CMK (cell line): ENCODE data around the gene CLPTM1L.

Experiments used
- DNase-seq: peaks from one replicate; pipeline ENCODE4 v3.0.0-alpha.2; 2010; ENCODE audit warnings: low read depth

The CLPTM1L gene, protein sequence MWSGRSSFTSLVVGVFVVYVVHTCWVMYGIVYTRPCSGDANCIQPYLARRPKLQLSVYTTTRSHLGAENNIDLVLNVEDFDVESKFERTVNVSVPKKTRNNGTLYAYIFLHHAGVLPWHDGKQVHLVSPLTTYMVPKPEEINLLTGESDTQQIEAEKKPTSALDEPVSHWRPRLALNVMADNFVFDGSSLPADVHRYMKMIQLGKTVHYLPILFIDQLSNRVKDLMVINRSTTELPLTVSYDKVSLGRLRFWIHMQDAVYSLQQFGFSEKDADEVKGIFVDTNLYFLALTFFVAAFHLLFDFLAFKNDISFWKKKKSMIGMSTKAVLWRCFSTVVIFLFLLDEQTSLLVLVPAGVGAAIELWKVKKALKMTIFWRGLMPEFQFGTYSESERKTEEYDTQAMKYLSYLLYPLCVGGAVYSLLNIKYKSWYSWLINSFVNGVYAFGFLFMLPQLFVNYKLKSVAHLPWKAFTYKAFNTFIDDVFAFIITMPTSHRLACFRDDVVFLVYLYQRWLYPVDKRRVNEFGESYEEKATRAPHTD

GRCh38 chr5:1344975-1345838, at the start of gene CLPTM1L:
CLPTM1L (minus strand) TSS chr5:1345099; CDS start chr5:1344841, 258 bp downstream.
- peak; percentile 66 for DNase-seq

DNA sequence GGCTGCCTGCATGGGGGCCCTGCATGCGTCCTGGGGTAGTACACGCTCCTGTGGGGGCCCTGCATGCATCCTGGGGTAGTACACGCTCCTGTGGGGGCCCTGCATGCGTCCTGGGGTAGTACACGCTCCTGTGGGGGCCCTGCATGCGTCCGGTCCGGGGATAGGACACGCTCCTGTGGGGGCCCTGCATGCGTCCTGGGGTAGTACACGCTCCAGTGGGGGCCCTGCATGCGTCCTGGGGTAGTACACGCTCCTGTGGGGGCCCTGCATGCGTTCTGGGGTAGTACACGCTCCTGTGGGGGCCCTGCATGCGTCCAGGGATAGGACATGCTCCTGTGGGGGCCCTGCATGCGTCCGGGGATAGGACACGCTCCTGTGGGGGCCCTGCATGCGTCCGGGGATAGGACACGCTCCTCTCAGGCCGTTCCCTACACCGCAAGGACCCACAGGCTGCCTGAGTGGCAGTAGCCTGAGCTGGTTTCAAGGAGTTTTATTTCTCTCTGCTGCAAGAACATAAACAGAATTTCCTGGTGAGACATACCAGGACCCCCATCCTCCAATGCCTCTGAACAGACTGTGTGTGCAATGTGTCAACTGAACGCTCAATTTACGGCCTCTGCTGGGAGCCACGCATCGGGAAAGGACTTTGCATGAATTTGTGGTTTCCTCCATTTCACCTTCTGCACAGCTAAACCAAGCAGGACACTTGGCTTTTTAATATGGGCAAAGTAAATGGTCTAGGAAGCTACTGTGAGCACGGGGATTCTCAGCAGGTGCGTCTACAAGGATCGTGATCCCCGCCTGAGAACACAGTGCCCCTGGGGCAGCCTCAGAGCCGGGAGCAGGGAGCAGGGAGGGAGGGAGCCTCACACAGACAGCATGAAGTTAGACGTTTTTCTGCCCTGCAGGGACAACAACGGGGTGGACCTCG, 48.9 kb upstream of the CLPTM1L start:
- DNase-seq, result no peak

- DNase-seq, result no peak
Measured at GRCh38 chr5:1392801-1393565, 48.1 kb upstream of the CLPTM1L start.

GRCh38 chr5:1392261-1392660, 47.4 kb upstream of the CLPTM1L start:
- DNase-seq, result no peak

- DNase-seq, result no peak
Measured at GRCh38 chr5:1391691-1392090, 46.8 kb upstream of the CLPTM1L start.

DNA sequence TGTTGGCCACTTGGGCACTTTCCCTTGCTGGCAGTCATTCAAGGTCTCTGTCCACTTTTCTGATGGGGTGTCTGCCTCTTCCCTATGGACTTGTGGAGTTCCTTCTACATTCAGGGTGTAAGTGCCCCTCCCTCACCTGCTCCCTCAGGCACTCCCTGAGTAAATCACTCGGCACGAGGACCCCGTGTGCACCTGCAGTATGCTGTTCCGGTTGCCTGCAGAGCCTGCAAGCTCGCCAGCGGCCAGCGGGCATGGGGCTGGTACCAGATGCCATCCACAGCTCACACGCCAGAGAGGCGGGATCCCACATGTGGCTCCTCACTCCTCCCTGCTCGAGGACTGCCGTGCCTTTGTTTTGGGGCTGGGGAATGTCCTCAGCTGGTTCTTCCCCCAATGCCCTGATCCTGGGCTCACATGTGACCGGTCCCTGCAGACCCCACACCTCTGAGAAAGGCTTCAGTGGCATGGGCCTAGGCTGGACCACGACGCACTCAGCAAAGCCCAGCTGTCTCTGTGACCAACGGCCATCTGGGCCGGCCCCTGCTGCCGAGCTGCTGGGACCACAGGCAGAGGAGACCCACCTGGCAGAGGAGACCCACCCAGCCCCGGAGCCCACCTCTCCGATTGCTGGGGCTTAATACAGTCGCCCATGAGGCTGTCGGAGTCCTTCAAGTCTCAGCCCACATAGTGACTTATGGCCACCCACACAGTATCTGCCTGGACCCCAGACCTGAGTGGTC, 46.1 kb upstream of the CLPTM1L start:
- DNase-seq, result no peak

DNA sequence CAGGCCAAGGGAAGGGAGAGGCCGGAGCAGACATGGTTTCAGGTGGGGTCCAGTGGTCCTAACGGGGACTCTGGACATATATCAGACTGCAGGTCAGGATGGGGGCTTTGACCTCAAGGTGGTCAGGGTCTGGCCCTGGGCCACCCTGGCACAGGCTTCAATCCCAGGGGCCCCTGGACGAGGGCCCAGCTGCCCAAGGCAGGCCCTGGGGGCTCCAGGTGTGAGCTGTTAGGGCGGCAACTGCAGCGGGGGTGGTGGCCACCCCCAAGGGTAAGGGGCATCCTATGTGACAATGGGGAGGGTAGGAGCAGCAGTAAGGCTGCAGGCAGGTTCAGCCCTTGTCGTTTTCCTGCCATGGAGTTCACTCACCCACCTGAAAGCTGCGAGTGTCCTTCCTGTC, 45.4 kb upstream of the CLPTM1L start:
- DNase-seq, result no peak

DNA sequence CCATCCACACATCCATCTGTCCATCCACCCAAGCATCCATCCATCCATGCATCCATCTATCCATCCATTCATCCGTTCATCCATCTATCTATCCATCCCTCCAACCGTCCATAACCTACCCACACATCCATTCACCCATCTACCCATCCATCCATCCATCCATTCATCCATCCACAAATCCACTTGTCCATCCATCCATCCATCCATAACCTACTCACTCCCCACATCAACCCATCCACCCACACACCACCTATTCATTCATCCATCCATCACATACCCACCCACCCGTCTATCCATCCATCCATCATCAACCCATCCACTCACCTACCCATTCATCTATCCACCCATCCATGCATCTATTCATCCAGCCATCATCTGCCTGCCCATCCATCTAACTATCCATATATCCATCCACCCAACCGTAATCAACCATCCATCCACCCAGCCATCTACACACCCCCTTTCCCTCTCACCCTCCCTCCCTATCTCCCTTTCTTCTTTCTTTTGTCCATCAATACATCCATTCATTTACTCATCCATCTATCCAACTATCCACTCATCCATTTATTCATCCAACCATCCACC, 43.6 kb upstream of the CLPTM1L start:
- DNase-seq, result no peak

- DNase-seq, result no peak
Measured at GRCh38 chr5:1387876-1388275, 43.0 kb upstream of the CLPTM1L start.

DNA sequence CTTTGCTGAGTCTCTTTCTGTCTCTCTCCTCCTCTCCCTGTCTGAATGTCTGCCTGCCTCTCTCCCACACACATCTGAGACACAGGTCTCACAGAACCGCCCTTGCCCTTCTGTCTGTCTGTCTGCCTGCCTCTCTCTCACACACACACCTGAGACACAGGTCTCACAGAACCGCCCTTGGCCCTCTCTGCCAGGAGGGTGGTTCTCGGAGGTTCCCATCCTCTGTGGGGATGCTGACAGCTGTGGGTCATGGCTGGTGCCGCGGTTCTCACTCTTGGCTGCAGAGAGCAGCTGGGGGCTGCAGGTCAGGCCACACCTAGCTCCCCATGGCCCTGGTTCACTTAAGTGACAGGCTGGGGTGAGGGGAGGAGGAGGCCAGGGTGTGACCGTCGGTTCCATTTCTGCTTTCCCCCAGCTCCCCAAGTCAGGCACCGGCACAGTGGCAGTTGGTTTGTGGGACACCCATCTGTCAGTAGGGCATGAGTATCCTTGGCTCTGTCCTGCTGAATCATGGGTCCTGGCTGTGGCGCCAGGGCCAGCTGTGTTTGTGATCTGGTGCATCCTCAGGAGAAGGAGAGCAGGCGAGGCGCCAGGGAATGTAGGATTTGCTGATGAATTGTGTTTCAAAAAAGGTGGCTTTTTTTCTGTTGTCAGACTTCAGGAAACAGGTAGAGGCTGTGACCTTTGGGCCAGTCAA, 42.3 kb upstream of the CLPTM1L start:
- no peak for DNase-seq

GRCh38 chr5:1386274-1386717, 41.4 kb upstream of the CLPTM1L start:
- DNase-seq, result no peak

- DNase-seq, result peak; percentile 63
Measured at GRCh38 chr5:1385395-1386273, 40.7 kb upstream of the CLPTM1L start.

DNA sequence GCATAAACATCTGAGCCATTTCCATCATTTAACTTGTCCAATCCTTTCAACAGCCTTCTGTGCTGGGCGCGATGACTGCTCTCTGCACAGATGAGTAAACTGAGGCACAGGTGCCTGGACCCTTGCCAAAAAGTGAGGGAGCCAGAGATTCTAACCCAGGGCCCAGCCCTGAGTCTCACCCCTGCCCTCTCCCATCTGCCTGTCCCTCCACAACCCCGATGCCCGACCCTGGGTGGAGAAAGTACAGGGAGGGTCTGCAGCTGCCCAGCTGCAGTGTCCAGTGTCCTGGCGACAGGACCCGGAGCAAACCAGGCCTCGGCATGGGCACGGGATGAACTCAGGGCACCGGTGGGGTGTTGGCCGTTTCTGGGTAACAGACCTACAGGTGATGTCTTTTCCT, 39.6 kb upstream of the CLPTM1L start:
- no peak for DNase-seq

DNA sequence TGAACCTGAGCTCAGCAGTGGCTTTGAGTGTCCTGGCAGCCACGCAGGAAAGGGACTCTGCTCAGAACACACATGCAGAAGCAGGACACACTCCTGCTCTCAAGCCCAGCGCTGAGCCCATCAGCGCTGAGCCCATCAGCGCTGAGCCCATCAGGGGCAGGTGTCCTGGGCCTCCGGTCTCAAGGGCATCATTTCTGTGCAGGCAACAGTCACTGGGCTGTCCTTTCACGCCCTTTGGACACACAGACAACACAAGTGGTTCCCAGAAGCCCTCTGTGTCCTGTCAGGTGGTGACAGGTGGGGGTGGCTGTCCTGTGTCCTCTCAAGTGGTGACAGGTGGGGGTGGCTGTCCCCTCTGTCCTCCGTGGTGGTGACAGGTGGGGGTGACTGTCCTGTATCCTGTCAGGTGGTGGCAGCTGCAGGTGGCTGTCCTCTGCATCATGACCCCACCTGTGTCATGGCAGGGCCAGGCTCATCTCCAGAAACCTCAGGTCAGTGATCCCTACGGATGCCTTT, 39.0 kb upstream of the CLPTM1L start:
- no peak for DNase-seq

DNA sequence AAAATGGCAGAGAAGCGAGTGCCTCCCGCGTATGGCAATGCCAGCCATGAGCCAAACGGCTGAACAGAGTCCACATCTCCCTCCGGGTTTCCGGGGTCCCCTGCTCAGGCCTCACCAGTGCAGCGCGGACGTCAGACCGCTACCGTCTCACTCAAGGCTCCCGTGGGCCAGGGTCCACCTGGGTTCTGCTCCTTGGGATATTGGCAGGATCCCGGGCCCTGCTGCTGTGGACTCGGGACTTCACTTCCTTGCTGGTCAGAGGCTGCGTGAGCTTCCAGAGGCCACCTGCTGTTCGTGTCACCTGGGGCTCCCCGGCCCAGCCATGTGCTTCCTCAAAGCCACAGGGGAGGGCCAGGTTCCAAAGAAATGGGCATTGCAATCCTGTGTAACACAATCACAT, 38.4 kb upstream of the CLPTM1L start:
- DNase-seq, result no peak

- DNase-seq, result no peak
Measured at GRCh38 chr5:1382248-1382700, 37.4 kb upstream of the CLPTM1L start.

GRCh38 chr5:1381370-1382247, 36.7 kb upstream of the CLPTM1L start:
- no peak for DNase-seq
